HG03432 (cell line): Measurements from ENCODE around the gene SLC39A6.

Experiments
- ATAC-seq: cut with Tn5 transposase; IDR thresholded peaks from one replicate; pipeline ENCODE4 v1.9.1; 2021; ENCODE audit warnings: mild to moderate bottlenecking, moderate library complexity; ENCODE audit not compliant: unreplicated experiment

Gene SLC39A6

GRCh38 chr18:36064027-36064808 lies 64.9 kb downstream of the SLC39A6 start:
- no peak for ATAC-seq

DNA sequence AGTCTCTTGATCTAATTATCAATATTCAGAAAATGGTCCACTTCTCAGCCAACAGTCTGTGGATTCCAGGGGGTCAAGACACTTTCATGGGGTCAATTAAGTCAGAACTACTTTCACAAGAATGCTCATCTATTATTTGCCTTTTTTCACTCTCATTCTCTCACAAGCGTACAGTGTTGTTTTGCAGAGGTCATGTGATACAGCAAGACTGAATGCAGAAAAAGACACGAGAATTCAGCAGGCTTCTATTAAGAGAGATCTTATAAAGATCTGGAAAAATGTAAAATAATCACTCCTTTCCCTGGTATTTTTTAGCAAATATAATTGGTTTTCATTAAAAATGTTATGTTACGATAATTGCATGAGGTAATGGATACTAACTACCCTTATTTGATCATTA lies 70.5 kb downstream of the SLC39A6 start:
- no peak for ATAC-seq
